ENCODE measurements around the gene DCAKD.
"Not testable (repeated sequence)": the region's sequence is repeated elsewhere in the genome, so short reads cannot be mapped to it uniquely, and the experiment has no call there.

DCAKD gene

GRCh38 chr17:45063198-45063597 lies 11.8 kb upstream of the DCAKD start:
- DNase-seq (ENCODE audit: low spot score) = no peak

GRCh38 chr17:45061606-45062205 lies 10.3 kb upstream of the DCAKD start:
- DNase-seq (ENCODE audit: low spot score) = no peak

- DNase-seq (ENCODE audit: low spot score) = peak; percentile 96
Measured at GRCh38 chr17:45060797-45061605, 9.6 kb upstream of the DCAKD start, which contains the start of gene NMT1. Gene NMT1, plus strand, starts transcription at chr17:45061317. Its CDS starts 13 bp downstream, at chr17:45061330.

GRCh38 chr17:45060382-45060796 lies 9.0 kb upstream of the DCAKD start:
- no peak for DNase-seq (ENCODE audit: low spot score)

GRCh38 chr17:45052052-45052772 lies 780 bp upstream of the DCAKD start:
- no peak for DNase-seq (ENCODE audit: low spot score)

- not testable (repeated sequence) for DNase-seq (ENCODE audit: low spot score)
Measured at GRCh38 chr17:45051720-45052051, 254 bp upstream of the DCAKD start.

- DNase-seq (ENCODE audit: low spot score) = no peak
Measured at GRCh38 chr17:45050481-45051059, 862 bp downstream of the DCAKD start.

- DNase-seq (ENCODE audit: low spot score) = no peak
Measured at GRCh38 chr17:45048795-45049563, 2.5 kb downstream of the DCAKD start.

GRCh38 chr17:45046537-45047125 lies 4.8 kb downstream of the DCAKD start:
- DNase-seq (ENCODE audit: low spot score) = no peak

- no peak for DNase-seq (ENCODE audit: low spot score)
Measured at GRCh38 chr17:45043813-45044540, 7.5 kb downstream of the DCAKD start.

- DNase-seq (ENCODE audit: low spot score) = no peak
Measured at GRCh38 chr17:45042346-45043120, 8.9 kb downstream of the DCAKD start.

- no peak for DNase-seq (ENCODE audit: low spot score)
Measured at GRCh38 chr17:45040459-45040858, 11.0 kb downstream of the DCAKD start.

GRCh38 chr17:45038728-45039634 lies 12.5 kb downstream of the DCAKD start:
- DNase-seq (ENCODE audit: low spot score) = no peak

- DNase-seq (ENCODE audit: low spot score) = no peak
Measured at GRCh38 chr17:45036691-45037090, 14.7 kb downstream of the DCAKD start.

- DNase-seq (ENCODE audit: low spot score) = no peak
Measured at GRCh38 chr17:45035848-45036247, 15.6 kb downstream of the DCAKD start.

GRCh38 chr17:45034599-45034998 lies 16.8 kb downstream of the DCAKD start:
- no peak for DNase-seq (ENCODE audit: low spot score)

- no peak for DNase-seq (ENCODE audit: low spot score)
Measured at GRCh38 chr17:45032174-45032541, 19.3 kb downstream of the DCAKD start.

GRCh38 chr17:45031231-45032173 lies 19.9 kb downstream of the DCAKD start:
- no peak for DNase-seq (ENCODE audit: low spot score)
